ENCODE data around the gene MAGI1. TPM values are rescaled to one million over a fixed set of nuclear protein-coding genes. Genes with fewer than 3 reads are reported as not detected.

The MAGI1 gene
- total RNA-seq, 1 donor from 2014 or later, result 18.7 TPM

- peaks cover 10% of the 10 kb centered on the region for H3K9me3 Mint-ChIP-seq (ENCODE audit: low read depth)
- no peaks in the 10 kb centered on the region for H3K36me3 Mint-ChIP-seq (ENCODE audit: low read depth)
- no peak overlapping the region for H3K4me3 Mint-ChIP-seq (ENCODE audit: unreplicated experiment)
- H3K27me3 Mint-ChIP-seq (ENCODE audit: low read depth), result peaks cover 8% of the 10 kb centered on the region
- no peaks in the 10 kb centered on the region for H3K4me1 Mint-ChIP-seq (ENCODE audit: low read depth)
- TF ChIP-seq CTCF (IDR thresholded peaks at IDR 0.05), result no peak
- no peak overlapping the region for H3K27ac Mint-ChIP-seq (ENCODE audit: unreplicated experiment)
- no peak for DNase-seq (ENCODE audit: low spot score)
These were observed 724.4 kb downstream of the MAGI1 start for GRCh38 chr3:65314269-65314668.

GRCh38 chr3:65313666-65314065 lies 725.1 kb downstream of the MAGI1 start:
- no peak for DNase-seq (ENCODE audit: low spot score)
- no peak overlapping the region for H3K4me3 Mint-ChIP-seq (ENCODE audit: unreplicated experiment)

GRCh38 chr3:65305836-65306235 lies 732.9 kb downstream of the MAGI1 start:
- no peaks in the 10 kb centered on the region for H3K9me3 Mint-ChIP-seq (ENCODE audit: low read depth)
- no peaks in the 10 kb centered on the region for H3K4me1 Mint-ChIP-seq (ENCODE audit: low read depth)
- H3K27me3 Mint-ChIP-seq (ENCODE audit: low read depth), result peaks cover 25% of the 10 kb centered on the region
- H3K27ac Mint-ChIP-seq (ENCODE audit: unreplicated experiment), result no peak overlapping the region
- no peaks in the 10 kb centered on the region for H3K36me3 Mint-ChIP-seq (ENCODE audit: low read depth)
- DNase-seq (ENCODE audit: low spot score), result no peak
- no peak overlapping the region for H3K4me3 Mint-ChIP-seq (ENCODE audit: unreplicated experiment)
- TF ChIP-seq CTCF (IDR thresholded peaks at IDR 0.05), result no peak

More at GRCh38 chr3:65313666-65314065, 725.1 kb downstream of the MAGI1 start:
- Mint-ChIP-seq H3K9me3 (ENCODE audit: low read depth) (peaks cover 10% of the 10 kb centered on the region), H3K36me3 (ENCODE audit: low read depth) (no peaks in the 10 kb centered on the region), H3K27ac (ENCODE audit: unreplicated experiment) (no peak overlapping the region), H3K27me3 (ENCODE audit: low read depth) (peaks cover 12% of the 10 kb centered on the region), H3K4me1 (ENCODE audit: low read depth) (no peaks in the 10 kb centered on the region)
- no peak for TF ChIP-seq CTCF (IDR thresholded peaks at IDR 0.05)

Other genes with a start within 250 kb of the MAGI1 start
- gene SLC25A26, start 182.1 kb upstream of the MAGI1 start, total RNA-seq, result 11.2 to 13.8 TPM (median 13.1 TPM) in 3 replicates